NCI-H748 treated with DMSO at 0.1 percent for 48 hours (cell line): ENCODE measurements around the gene C2orf72.
"Not testable (repeated sequence)": the region's sequence is repeated elsewhere in the genome, so short reads cannot be mapped to it uniquely, and the experiment has no call there.

ENCODE experiments used
- DNase-seq: peaks from one replicate; lab custom pipeline; 2025; lab: John Stamatoyannopoulos, UW

C2orf72 gene

DNA sequence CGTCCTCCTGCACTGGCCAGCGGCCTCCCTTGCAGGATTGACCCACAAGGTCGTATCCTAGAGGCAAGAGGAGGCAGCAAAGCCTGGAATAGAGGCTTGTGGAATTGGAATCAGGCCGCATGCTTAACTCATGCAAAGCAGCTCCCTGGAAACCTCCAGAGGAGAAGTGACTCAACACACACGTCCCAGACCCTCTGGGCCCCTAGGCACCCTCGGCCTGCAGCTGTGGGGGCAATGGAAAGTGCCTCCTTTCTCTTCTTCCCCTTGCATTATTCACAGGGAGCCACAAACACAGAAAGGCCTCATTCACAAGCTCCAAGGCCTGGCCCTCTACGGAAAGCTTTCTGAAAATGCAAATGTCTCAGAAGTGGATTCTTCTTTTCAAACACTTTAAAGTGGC, 21.8 kb upstream of the C2orf72 start:
- no peak for DNase-seq

DNA sequence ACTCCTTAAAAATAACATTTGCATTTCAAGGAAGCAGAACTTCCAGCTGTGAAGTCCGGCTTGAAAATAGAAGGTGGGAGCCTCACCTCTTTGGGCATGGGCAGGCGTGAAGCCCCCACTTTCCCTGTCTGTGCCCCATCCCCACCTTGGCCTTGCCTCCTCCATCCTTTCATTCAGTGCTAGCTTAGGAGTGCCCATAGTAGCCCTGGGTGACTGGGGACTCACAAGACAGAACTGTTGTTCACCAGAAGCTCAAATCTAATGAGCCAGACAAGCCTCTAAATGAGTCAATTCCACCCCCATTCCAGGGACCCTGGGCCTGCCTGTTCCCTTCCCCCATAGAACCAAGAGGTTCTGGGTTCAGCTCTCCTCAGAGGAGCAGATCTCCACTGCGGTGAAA, 21.4 kb upstream of the C2orf72 start:
- DNase-seq: no peak

GRCh38 chr2:231016566-231017230, 20.6 kb upstream of the C2orf72 start:
- no peak for DNase-seq

GRCh38 chr2:231017231-231017598, 20.1 kb upstream of the C2orf72 start:
- no peak for DNase-seq

DNA sequence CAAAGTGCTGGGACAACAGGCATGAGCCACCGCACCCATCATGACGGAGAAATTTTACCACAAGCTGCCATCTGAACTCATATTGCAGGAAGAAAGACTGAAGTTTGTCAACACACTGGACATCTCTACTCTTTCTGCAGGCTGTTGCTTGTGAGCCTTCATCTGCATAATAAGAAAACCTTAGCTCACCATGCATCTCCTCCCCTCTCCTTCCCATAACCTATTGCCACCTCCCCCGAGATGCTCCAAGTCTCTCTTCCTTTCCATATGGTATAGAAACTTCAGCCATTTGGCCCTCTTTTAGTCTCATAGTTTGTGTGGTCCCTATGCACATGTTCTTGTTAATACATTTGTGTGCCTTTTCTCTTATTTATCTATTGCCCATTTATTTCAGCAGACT, 19.1 kb upstream of the C2orf72 start:
- no peak for DNase-seq

- DNase-seq: not testable (repeated sequence)
Measured at GRCh38 chr2:231025059-231025458, 12.3 kb upstream of the C2orf72 start.

DNA sequence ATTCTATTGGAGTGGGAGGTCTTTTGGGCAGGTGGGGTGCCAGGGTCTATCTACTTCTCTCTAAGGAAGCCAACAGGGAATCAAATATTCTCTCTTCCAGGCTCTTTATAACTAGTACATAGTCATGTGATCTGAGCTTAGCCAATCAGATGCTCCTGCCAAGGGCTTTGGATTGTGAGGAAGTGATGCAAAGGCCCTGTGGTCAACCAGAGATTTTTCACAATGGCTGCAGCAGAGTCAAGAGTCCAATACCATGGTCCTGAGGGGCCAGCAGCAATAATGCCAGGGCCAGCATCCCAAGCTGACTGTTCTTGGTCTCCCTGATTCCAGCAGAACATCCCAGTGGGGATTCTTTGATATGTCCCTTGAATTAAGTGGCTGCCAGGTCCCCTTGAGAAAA, 8.4 kb upstream of the C2orf72 start:
- DNase-seq: no peak

GRCh38 chr2:231029563-231029962, 7.8 kb upstream of the C2orf72 start:
- DNase-seq: no peak

DNA sequence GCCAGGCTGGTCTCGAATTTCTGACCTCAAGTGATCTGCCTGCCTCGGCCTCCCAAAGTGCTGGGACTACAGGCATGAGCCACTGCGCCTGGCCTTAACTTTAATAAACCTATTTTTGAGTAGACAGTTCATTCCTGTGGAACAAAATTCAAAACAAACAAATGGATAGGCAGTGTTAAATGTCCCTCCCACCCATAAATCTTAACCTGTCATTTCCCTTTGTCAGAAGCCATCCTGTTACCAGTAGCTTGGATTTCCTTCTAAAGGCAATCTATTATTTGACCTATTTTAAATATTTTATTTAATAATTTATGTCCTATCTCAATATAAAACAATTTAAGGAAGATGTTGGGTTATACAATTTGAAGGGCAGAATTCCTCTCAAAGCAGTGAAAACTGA, 6.6 kb upstream of the C2orf72 start:
- no peak for DNase-seq

- no peak for DNase-seq
Measured at GRCh38 chr2:231032575-231033140, 4.7 kb upstream of the C2orf72 start.

DNA sequence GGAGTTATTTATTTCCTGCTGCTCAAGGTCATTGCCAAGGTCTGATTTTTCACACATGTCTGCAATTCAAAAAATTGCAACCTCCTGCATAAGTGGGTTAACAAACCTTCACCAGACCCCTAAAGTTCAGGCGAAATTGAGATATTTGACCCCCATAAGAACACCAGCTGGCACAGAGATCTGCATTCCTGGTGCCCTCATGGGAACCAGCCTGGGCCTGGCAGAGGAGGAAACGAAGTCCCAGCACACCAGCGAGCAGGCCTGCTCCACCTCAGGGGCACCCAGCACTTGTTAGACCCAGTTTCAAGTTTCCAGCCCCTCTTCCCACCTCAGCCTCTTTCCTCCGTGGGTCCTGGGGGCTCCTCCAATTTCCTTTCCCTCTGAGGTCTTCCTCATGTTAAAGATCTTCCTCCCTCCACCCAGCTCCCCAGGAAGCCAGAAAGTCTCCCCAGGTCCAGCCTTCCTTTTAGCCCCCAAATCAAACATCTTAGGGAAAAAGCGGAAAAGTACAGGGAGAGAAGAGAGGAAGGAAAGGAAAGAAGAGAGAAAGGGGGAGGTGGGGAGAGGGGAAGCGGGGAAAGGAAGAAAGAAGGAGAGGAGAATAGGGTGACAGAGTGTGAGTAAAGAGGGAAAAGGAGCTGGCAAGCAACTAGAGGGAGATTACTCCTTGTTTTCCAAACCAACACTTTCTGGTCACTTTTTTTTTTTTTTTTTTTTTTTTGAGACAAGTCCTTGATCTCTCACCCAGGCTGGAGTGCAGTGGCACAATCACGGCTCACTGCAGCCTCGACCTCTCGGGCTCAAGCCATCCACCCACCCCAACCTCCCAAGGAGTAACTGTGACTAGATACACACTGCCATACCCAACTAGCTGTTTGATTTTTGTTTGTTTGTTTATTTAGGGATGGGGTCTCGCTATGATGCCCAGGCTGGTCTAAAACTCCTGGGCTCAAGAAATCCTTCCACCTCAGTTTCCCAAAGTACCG, 3.9 kb upstream of the C2orf72 start:
- DNase-seq: no peak

- no peak for DNase-seq
Measured at GRCh38 chr2:231034291-231034882, 2.9 kb upstream of the C2orf72 start.

GRCh38 chr2:231036131-231036530, 1.2 kb upstream of the C2orf72 start:
- DNase-seq: no peak

DNA sequence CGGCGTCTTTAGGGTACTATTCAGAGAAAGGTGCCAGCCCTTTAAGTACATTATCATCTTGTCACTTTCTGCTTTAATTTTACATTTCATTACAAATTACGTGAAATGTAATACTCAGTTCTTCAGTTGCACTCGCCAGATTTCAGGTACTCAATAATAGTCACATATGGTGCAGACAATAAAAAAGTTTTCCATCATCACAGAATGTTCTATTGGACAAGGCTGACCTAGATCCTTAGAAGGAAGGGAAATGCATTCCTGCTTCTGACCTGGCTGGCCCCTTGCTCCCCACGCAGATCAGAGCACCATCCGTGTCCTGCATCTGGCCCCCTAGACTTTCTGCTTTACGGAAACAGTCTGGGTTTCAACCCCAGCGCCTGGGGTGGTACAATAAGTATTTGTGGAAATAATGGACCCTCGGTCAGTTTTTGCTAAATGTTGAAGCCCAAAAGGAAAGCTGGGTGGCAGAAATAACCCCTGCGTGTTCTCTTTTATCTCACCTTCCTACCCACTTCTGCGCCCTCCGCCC, 681 bp upstream of the C2orf72 start:
- no peak for DNase-seq

GRCh38 chr2:231037731-231038482, 584 bp downstream of the C2orf72 start:
- DNase-seq: no peak

DNA sequence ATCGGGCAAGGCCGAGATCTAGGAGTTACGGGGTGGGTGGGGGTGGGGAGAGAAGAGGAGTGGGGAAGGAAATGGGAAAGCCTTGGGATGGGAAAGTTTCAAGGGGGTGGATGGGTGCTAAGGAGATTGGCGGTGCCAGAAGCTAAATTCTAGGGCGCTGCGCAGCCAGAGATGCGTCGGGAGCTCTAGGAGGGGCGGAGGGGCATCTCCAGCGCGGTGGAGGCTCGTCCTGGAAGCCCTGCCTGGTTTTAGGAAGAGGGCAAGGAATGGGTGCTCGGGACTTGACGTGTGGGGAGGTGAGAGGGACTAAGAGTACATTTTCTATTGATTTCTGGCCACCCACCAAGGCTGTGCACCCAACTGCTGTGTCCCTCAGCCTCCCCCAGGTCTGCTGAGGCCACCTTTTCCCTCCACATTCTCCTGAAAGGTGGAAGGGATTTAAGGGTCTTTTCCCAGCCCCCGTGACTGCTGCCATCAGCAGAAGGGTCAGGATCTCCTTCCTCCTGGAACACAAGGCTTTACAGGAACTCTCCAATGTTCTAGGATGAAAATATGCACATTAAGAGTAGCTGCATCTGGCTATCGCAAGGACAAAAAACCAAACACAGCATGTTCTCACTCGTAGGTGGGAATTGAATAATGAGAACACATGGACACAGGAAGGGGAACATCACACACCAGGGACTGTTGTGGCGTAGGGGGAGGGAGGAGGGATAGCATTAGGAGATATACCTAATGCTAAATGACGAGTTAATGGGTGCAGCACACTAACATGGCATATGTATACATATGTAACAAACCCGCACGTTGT, 1.4 kb downstream of the C2orf72 start:
- DNase-seq: no peak

DNA sequence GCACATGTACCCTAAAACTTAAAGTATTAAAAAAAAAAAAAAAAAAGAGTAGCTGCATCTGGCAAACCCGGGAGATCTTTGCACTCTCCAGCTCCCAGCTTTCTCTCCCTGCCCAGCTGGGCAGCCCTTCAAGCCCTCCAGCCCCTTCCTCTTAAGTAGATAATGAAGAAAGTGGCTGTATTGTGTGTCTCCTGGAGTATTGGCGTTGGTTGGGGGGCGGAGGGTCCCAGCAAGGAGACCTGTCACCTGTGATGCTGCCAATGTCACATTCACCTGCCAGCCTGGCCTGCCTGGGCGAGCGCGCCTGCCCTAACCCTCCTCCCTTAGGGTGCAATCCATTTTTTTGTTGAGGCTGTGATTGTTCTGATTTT, 2.0 kb downstream of the C2orf72 start:
- no peak for DNase-seq

DNA sequence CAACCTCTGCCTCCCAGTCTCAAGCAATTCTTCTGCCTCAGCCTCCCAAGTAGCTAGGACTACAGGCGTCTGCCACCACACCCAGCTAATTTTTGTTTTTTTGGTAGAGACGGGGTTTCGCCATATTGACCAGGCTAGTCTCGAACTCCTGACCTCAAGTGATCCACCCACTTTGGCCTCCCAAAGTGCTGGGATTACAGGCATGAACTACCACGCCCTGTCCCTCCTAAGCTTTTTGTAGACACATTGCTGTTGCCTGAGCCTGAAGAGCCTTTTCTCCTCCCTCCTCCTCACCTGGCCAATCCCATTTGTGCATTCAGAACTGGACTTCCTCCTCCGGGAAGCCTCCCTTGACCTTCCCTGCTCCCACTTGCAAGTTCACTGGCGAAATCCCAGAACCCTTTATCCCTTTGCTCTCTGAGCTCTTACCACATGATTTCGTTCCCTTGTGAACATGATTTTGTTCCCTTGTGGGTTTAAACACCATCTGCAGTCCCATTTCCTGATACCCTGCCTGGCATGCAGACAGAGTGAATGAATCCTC, 2.6 kb downstream of the C2orf72 start:
- DNase-seq: no peak

- no peak for DNase-seq
Measured at GRCh38 chr2:231041061-231041689, 3.9 kb downstream of the C2orf72 start.

- DNase-seq: no peak
Measured at GRCh38 chr2:231043796-231044195, 6.5 kb downstream of the C2orf72 start.
